Ishikawa (cell line): ENCODE data around the gene SYNPO2L.
"Not testable (repeated sequence)": the region's sequence is repeated elsewhere in the genome, so short reads cannot be mapped to it uniquely, and the experiment has no call there.

ENCODE experiments used
- CEBPB ChIP-seq: IDR thresholded peaks from 2 replicates; pipeline ENCODE4 v1.6.1; 2012
- CREB1 ChIP-seq: IDR thresholded peaks from 2 replicates; pipeline ENCODE4 v1.6.1; 2012; ENCODE audit warnings: low read depth
- EGR1 ChIP-seq: IDR thresholded peaks from 2 replicates; pipeline ENCODE4 v1.6.1; 2012
- EP300 ChIP-seq: IDR thresholded peaks from 2 replicates; pipeline ENCODE4 v1.6.1; 2012; ENCODE audit warnings: borderline replicate concordance
- NFIC ChIP-seq: IDR thresholded peaks from 2 replicates; pipeline ENCODE4 v1.6.1; 2012
- RAD21 ChIP-seq: IDR thresholded peaks from 2 replicates; pipeline ENCODE4 v1.6.1; 2012; ENCODE audit warnings: low read depth
- TAF1 ChIP-seq: IDR thresholded peaks from 2 replicates; pipeline ENCODE4 v1.6.1; 2012; ENCODE audit warnings: low read depth, mild to moderate bottlenecking
- TCF12 ChIP-seq: IDR thresholded peaks from 2 replicates; pipeline ENCODE4 v1.6.1; 2012; ENCODE audit warnings: low read depth
- TEAD4 ChIP-seq: IDR thresholded peaks from 2 replicates; pipeline ENCODE4 v1.6.1; 2012
- USF1 ChIP-seq: IDR thresholded peaks from 2 replicates; pipeline ENCODE4 v1.6.1; 2012
- YY1 ChIP-seq: IDR thresholded peaks from 2 replicates; pipeline ENCODE4 v1.6.1; 2012; ENCODE audit warnings: low read depth
- ZBTB7A ChIP-seq: IDR thresholded peaks from 2 replicates; pipeline ENCODE4 v1.6.1; 2012; ENCODE audit warnings: low read depth
- TF ChIP-seq, protein P1 (sequence below): IDR thresholded peaks from 2 replicates; pipeline ENCODE4 v1.6.1; 2012; ENCODE audit warnings: low read depth, mild to moderate bottlenecking
- TF ChIP-seq, protein P2 (sequence below): IDR thresholded peaks from 2 replicates; pipeline ENCODE4 v1.6.1; 2012

SYNPO2L gene

GRCh38 chr10:73655990-73656298 is at the start of gene SYNPO2L:
Gene SYNPO2L (minus strand): TSS chr10:73656029. CDS start chr10:73655922, 107 bp downstream.
- TF ChIP-seq, protein P1, sequence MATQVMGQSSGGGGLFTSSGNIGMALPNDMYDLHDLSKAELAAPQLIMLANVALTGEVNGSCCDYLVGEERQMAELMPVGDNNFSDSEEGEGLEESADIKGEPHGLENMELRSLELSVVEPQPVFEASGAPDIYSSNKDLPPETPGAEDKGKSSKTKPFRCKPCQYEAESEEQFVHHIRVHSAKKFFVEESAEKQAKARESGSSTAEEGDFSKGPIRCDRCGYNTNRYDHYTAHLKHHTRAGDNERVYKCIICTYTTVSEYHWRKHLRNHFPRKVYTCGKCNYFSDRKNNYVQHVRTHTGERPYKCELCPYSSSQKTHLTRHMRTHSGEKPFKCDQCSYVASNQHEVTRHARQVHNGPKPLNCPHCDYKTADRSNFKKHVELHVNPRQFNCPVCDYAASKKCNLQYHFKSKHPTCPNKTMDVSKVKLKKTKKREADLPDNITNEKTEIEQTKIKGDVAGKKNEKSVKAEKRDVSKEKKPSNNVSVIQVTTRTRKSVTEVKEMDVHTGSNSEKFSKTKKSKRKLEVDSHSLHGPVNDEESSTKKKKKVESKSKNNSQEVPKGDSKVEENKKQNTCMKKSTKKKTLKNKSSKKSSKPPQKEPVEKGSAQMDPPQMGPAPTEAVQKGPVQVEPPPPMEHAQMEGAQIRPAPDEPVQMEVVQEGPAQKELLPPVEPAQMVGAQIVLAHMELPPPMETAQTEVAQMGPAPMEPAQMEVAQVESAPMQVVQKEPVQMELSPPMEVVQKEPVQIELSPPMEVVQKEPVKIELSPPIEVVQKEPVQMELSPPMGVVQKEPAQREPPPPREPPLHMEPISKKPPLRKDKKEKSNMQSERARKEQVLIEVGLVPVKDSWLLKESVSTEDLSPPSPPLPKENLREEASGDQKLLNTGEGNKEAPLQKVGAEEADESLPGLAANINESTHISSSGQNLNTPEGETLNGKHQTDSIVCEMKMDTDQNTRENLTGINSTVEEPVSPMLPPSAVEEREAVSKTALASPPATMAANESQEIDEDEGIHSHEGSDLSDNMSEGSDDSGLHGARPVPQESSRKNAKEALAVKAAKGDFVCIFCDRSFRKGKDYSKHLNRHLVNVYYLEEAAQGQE = no peak
- no peak for TF ChIP-seq USF1
- TF ChIP-seq YY1 = no peak
- TF ChIP-seq EP300 = no peak
- TF ChIP-seq NFIC = no peak
- no peak for TF ChIP-seq CREB1
- no peak for TF ChIP-seq TEAD4
- no peak for TF ChIP-seq ZBTB7A

GRCh38 chr10:73698819-73699218 is 43.0 kb upstream of the SYNPO2L start:
- TF ChIP-seq USF1 = peak; percentile 51

- TF ChIP-seq TCF12, CEBPB: not testable (repeated sequence)
- TF ChIP-seq, protein P2, sequence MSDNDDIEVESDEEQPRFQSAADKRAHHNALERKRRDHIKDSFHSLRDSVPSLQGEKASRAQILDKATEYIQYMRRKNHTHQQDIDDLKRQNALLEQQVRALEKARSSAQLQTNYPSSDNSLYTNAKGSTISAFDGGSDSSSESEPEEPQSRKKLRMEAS = not testable (repeated sequence)
Measured at GRCh38 chr10:73697675-73698159, 41.9 kb upstream of the SYNPO2L start, which contains the start of gene AGAP5. Gene AGAP5 (minus strand): TSS chr10:73698109. CDS start chr10:73697755, 354 bp downstream.

DNA sequence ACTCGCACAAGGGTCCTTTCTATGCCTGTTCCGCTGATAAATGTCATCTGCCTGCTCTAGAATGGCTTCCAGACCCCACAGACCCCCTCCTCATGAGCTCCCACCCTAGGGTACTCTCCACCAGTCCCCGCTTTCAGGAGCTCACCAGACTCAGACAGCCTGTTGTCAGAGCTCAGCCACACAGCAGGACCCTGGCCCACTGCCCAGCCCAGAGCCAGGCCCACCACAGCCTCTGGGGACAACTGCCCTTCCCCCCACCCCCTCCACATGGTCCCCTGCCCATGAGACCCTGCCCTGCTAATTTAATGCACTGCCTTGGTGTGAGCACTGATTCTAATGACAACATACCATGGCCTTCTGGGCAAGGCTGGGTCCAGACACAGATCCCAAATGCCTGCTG is 9.8 kb upstream of the SYNPO2L start:
- TF ChIP-seq ZBTB7A = 0 out of 2 replicates have a peak, but pooled peaks have one; percentile 45

GRCh38 chr10:73664156-73665040 is 8.6 kb upstream of the SYNPO2L start:
- peak; percentile 7; the same call in 1 of the 2 replicates for TF ChIP-seq NFIC

DNA sequence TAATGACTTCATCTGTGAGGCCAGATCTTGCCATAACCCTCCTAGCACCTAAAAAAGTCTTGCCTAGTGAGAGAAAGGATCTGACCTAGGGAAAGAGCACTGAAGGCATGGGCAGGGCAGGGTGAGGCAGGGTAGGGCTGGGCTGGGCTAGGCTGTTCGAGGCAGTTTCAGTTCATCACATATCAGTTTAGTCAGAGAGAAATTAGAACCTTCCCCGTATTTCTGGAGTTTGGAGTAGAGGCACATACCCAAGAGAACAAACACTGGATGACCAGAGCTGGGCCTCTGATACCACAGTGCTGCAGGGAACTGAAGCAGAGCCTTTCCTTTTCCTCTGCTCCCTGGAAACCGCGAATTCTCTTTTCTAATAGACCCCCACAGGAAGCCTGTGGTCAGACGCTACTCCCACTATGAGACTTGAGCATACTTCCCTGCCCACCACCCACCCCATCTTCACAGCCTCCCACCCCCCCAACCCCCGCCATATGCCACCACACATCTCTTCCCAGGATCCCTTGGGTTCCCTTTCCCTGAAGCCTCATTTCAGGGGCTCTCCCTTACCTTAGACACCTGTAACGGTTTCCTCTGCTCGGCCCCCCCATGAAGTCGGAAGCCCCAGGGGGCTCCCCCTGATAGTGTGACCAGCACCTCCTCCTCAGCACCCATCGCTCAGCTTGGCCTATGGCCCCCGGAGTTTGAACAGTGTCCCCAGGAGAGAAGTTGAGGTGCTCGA is 406 bp downstream of the SYNPO2L start:
- no peak for TF ChIP-seq RAD21
- TF ChIP-seq, protein P1 = no peak
- no peak for TF ChIP-seq CEBPB
- no peak for TF ChIP-seq TCF12
- TF ChIP-seq TAF1 = no peak
- TF ChIP-seq EGR1 = no peak

- no peak for TF ChIP-seq TAF1
- peak; percentile 55 for TF ChIP-seq RAD21
Measured at GRCh38 chr10:73653701-73654100, 2.1 kb downstream of the SYNPO2L start.

DNA sequence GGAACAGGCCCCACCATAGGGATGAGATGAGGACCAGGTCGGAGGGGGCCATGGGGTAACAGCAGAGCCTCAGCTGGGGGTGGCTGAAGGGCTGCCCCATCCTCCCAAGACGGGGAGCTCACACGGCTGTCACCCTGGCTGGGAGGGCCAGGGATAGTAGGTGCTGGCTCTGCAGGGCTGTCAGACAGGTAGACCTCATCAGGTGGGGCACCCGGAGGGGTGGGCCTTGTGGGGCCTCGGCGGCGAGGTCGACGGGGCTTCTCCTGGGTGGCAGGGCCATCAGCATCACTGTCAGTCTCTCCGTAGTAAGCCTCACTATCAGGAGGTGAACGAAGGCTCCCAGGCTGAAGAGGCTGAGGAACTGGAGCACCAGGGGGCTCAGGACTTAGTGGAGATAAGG is 2.6 kb downstream of the SYNPO2L start:
- no peak for TF ChIP-seq ZBTB7A
- TF ChIP-seq EGR1 = no peak
- no peak for TF ChIP-seq USF1
- TF ChIP-seq NFIC = no peak
- TF ChIP-seq, protein P1 = no peak
